ENCODE data around the gene PAXIP1. TPM values are rescaled to one million over a fixed set of nuclear protein-coding genes. Genes with fewer than 3 reads are reported as not detected.

Gene PAXIP1
- total and polyA plus RNA-seq, 9 donors = 7.9 to 14.9 (median 10.3) TPM

DNA sequence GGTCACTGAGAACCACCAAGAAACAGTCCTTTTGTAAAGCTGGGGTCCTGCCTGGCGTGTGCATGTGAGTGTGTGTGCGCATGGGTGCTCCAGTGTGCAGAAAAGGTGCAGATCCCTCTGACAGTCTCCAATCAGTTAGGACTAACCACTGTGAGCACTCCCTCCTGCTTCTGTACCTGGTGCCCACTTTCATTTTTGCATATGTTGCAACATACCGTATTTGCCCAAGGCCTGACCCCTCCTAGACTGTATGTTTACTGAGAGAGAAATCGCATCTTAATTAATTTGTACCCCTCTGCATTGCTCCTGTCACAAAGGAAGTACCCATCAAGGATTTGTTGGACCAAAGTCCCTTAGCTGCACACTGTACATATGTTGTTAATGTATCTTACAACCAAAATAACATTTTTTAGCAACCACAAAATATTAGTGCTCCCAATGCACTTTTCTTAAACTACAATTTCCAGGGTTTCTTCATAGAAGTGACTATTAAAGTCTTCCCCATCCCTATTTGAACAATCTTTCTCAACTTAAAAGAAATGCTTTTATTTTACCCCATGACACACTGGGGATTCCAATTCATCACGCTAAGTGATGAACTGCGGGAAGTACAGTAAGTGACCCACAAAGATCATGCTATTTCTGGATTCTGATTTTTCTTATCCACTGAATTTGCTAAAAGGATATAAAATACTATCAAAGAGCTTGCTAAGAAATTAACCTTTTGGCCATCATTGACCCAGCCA is 16.6 kb downstream of the PAXIP1 start:
- WGBS, 3 donors = 95 to 96% (median 95%) methylated on average over 6 of the region's 6 CpGs
- no peaks in the 10 kb centered on the region for H3K36me3 ChIP-seq
- H3K9me3 ChIP-seq = no peaks in the 10 kb centered on the region
- no peak for DNase-seq
- no peak overlapping the region for H3K4me3 ChIP-seq
- H3K4me1 ChIP-seq (ENCODE audit: insufficient read depth) = no peaks in the 10 kb centered on the region
- no peaks in the 10 kb centered on the region for H3K27me3 ChIP-seq
- intact Hi-C loops (cut with DNase I) = no loop called here
- TF ChIP-seq POLR2A (IDR thresholded peaks at IDR 0.05) (no peak), CTCF (IDR thresholded peaks at IDR 0.05) (no peak), EP300 (IDR thresholded peaks at IDR 0.05) (no peak)
- no peak overlapping the region for H3K27ac ChIP-seq

DNA sequence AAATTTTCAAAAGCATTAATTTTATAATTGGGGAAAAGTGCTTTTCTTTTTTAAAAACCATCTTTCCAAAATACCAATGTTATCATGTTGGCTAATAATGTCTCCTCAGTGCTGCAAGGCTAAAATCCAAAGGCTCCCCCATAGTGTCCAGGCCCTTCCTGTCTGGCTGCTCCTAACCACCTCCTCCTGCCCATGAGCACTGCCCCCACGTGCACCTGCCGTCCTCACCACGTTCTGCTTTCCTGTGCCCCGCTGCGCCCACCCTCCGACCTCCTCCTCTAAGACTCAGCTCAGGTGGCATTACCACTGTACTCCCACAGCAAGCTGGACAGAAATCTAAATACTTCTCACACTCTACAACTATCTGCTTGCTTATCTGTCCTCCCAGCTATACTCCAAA is 17.7 kb downstream of the PAXIP1 start:
- H3K36me3 ChIP-seq = no peaks in the 10 kb centered on the region

GRCh38 chr7:154984601-154985188 is 18.2 kb downstream of the PAXIP1 start:
- H3K27ac ChIP-seq = no peak overlapping the region
- H3K4me1 ChIP-seq (ENCODE audit: insufficient read depth) = no peaks in the 10 kb centered on the region
- H3K9me3 ChIP-seq = no peaks in the 10 kb centered on the region
- no peaks in the 10 kb centered on the region for H3K36me3 ChIP-seq
- DNase-seq = no peak
- no peak overlapping the region for H3K4me3 ChIP-seq
- intact Hi-C loops (cut with DNase I) = no loop called here
- TF ChIP-seq CTCF (IDR thresholded peaks at IDR 0.05) (no peak), POLR2A (IDR thresholded peaks at IDR 0.05) (no peak), EP300 (IDR thresholded peaks at IDR 0.05) (no peak)
- H3K27me3 ChIP-seq = no peaks in the 10 kb centered on the region
- 60 to 72% (median 72%) methylated on average over 6 of the region's 6 CpGs for WGBS, 3 donors

More for the DNA sequence above, 17.7 kb downstream of the PAXIP1 start:
- no peak overlapping the region for H3K27ac ChIP-seq
- intact Hi-C loops (cut with DNase I) = no loop called here
- no peaks in the 10 kb centered on the region for H3K9me3 ChIP-seq
- TF ChIP-seq POLR2A (IDR thresholded peaks at IDR 0.05) = no peak
- TF ChIP-seq CTCF (IDR thresholded peaks at IDR 0.05) = no peak
- no peak for TF ChIP-seq EP300 (IDR thresholded peaks at IDR 0.05)
- no peaks in the 10 kb centered on the region for H3K27me3 ChIP-seq
- no peaks in the 10 kb centered on the region for H3K4me1 ChIP-seq (ENCODE audit: insufficient read depth)
- DNase-seq = no peak
- H3K4me3 ChIP-seq = no peak overlapping the region
- 61 to 67% (median 62%) methylated on average over 6 of the region's 6 CpGs for WGBS, 3 donors

DNA sequence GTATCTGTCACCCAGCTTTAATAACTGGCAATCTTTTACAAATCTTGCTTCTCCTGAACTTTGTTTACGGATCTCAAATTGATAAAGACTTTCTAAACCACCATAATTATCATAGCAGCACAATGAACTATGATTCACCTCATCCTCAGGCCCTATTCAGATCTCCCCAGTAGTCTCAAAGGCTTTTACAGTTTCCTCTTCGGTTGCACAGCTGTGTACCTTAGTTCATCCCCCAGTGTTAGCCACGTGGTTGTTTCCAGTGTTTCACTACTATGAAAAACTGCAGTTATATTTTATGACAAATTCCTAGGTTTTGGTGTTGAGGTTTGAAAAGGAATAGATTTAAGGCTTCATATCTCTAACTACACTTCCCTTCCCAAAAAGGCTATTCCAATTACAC is 24.9 kb downstream of the PAXIP1 start:
- no peak for TF ChIP-seq CTCF (IDR thresholded peaks at IDR 0.05)
- no peak for TF ChIP-seq EP300 (IDR thresholded peaks at IDR 0.05)
- TF ChIP-seq POLR2A (IDR thresholded peaks at IDR 0.05) = no peak

More for the DNA sequence above, 24.9 kb downstream of the PAXIP1 start:
- DNase-seq = no peak
- no peaks in the 10 kb centered on the region for H3K9me3 ChIP-seq
- no peaks in the 10 kb centered on the region for H3K4me1 ChIP-seq (ENCODE audit: insufficient read depth)
- no peaks in the 10 kb centered on the region for H3K36me3 ChIP-seq
- H3K4me3 ChIP-seq = no peak overlapping the region
- intact Hi-C loops (cut with DNase I) = no loop called here
- H3K27ac ChIP-seq = no peak overlapping the region
- no peaks in the 10 kb centered on the region for H3K27me3 ChIP-seq
- 83 to 90% (median 86%) methylated on average over 3 of the region's 3 CpGs for WGBS, 3 donors

Measured in ovary (tissue), 9 donors.